Mesothelial cell of epicardium (in vitro differentiated cells): ENCODE measurements around the gene MAP4K3. TPM values are rescaled to one million over a fixed set of nuclear protein-coding genes. Genes with fewer than 3 reads are reported as not detected.
A peak's percentile ranks its signal among the peaks of the same experiment; 100 is the strongest.

Source experiments
- DNase-seq, 2 experiments: peaks; one replicate each; pipeline ENCODE4 v3.0.0; 2021; ENCODE audit warnings: low spot score in 2 of 2; ENCODE audit not compliant: unreplicated experiment in 2 of 2
- H3K27ac Mint-ChIP-seq: 2 replicates; pipeline ENCODE4 v1.8.0; 2021; ENCODE audit warnings: mixed read lengths
- H3K27me3 Mint-ChIP-seq: 2 replicates; pipeline ENCODE4 v1.8.0; 2021; ENCODE audit warnings: low read depth, mixed read lengths
- H3K36me3 Mint-ChIP-seq: 2 replicates; pipeline ENCODE4 v1.8.0; 2021; ENCODE audit warnings: mixed read lengths
- H3K4me1 Mint-ChIP-seq: 2 replicates; pipeline ENCODE4 v1.8.0; 2021; ENCODE audit warnings: mixed read lengths
- H3K4me3 Mint-ChIP-seq: 2 replicates; pipeline ENCODE4 v1.8.0; 2021; ENCODE audit warnings: mild to moderate bottlenecking, moderate library complexity, mixed read lengths
- H3K9me3 Mint-ChIP-seq: 2 replicates; pipeline ENCODE4 v1.8.0; 2021; ENCODE audit warnings: mixed read lengths
- CTCF ChIP-seq: fragments of 200-600 bp; sonication (generic); IDR thresholded peaks from one replicate; pipeline ENCODE4 v1.5.0; 2021; ENCODE audit warnings: antibody characterized with exemption; ENCODE audit not compliant: unreplicated experiment
- total RNA-seq: library from RNA; stranded (reverse); gene quantifications from 3 replicates; pipeline ENCODE4 v1.2.1, GENCODE V29; 2021

MAP4K3 gene
- total RNA-seq, 1 donor from 2014 or later = 78.0 TPM

GRCh38 chr2:39437522-39438296 lies 624 bp upstream of the MAP4K3 start:
- H3K9me3 Mint-ChIP-seq = no peaks in the 10 kb centered on the region
- no peak for DNase-seq
- H3K36me3 Mint-ChIP-seq = no peaks in the 10 kb centered on the region
- H3K27ac Mint-ChIP-seq = peak overlapping the region; percentile 98
- TF ChIP-seq CTCF = no peak
- peaks cover 46% of the 10 kb centered on the region for H3K4me1 Mint-ChIP-seq
- no peaks in the 10 kb centered on the region for H3K27me3 Mint-ChIP-seq
- H3K4me3 Mint-ChIP-seq = peak overlapping the region; percentile 94

GRCh38 chr2:39435741-39436591 lies 1.1 kb downstream of the MAP4K3 start:
- Mint-ChIP-seq H3K4me1 (peaks cover 64% of the 10 kb centered on the region), H3K36me3 (no peaks in the 10 kb centered on the region), H3K4me3 (peak overlapping the region; percentile 94), H3K27ac (peak overlapping the region; percentile 98), H3K9me3 (no peaks in the 10 kb centered on the region), H3K27me3 (no peaks in the 10 kb centered on the region)
- no peak for TF ChIP-seq CTCF
- DNase-seq = peak in 1 of 2 experiments; percentile 18

- Mint-ChIP-seq H3K4me3 (peak overlapping the region; percentile 94), H3K36me3 (no peaks in the 10 kb centered on the region), H3K27ac (peak overlapping the region; percentile 98), H3K27me3 (no peaks in the 10 kb centered on the region), H3K4me1 (peaks cover 70% of the 10 kb centered on the region), H3K9me3 (no peaks in the 10 kb centered on the region)
- no peak for TF ChIP-seq CTCF
- no peak for DNase-seq
Observed at GRCh38 chr2:39435234-39435633, 1.9 kb downstream of the MAP4K3 start.

- H3K27ac Mint-ChIP-seq = no peak overlapping the region
- H3K9me3 Mint-ChIP-seq = no peaks in the 10 kb centered on the region
- no peaks in the 10 kb centered on the region for H3K27me3 Mint-ChIP-seq
- no peaks in the 10 kb centered on the region for H3K36me3 Mint-ChIP-seq
- no peak for TF ChIP-seq CTCF
- no peak for DNase-seq
- no peak overlapping the region for H3K4me3 Mint-ChIP-seq
- H3K4me1 Mint-ChIP-seq = peaks cover 72% of the 10 kb centered on the region
Observed at GRCh38 chr2:39434233-39434897, 2.7 kb downstream of the MAP4K3 start.

GRCh38 chr2:39433586-39434195 lies 3.4 kb downstream of the MAP4K3 start:
- no peak for DNase-seq
- no peak for TF ChIP-seq CTCF
- Mint-ChIP-seq H3K36me3 (no peaks in the 10 kb centered on the region), H3K4me1 (peaks cover 70% of the 10 kb centered on the region), H3K9me3 (no peaks in the 10 kb centered on the region), H3K27ac (no peak overlapping the region), H3K27me3 (no peaks in the 10 kb centered on the region), H3K4me3 (no peak overlapping the region)
